Measurements from ENCODE around the gene HOXA11. TPM values are rescaled to one million over a fixed set of nuclear protein-coding genes. Genes with fewer than 3 reads are reported as not detected.

Gene HOXA11
- total and polyA plus RNA-seq, 10 of the 15 experiments (the other 5 are each of a cell fraction or from before 2014, with no cell fraction given), result not detected

- no peaks in the 10 kb centered on the region for H3K9me3 ChIP-seq (replicated peaks; ENCODE audit: control insufficient read depth, insufficient read depth, low read length)
- H2AFZ ChIP-seq (ENCODE audit: control insufficient read depth, low read depth, low read length), result no peak overlapping the region
- 34% methylated on average over 4 of the region's 4 CpGs for WGBS (ENCODE audit: insufficient coverage, insufficient replicate concordance, low lambda C conversion rate, missing lambda C conversion rate)
- H3K36me3 ChIP-seq (ENCODE audit: control insufficient read depth in 2 of 2, insufficient read depth in 2 of 2, low read length in 1 of 2), result no peaks in the 10 kb centered on the region
- intact Hi-C loops (cut with micrococcal nuclease; ENCODE audit: unreplicated experiment) (no loop called here), in situ Hi-C loops (cut with MboI) (no loop called here)
- FAIRE-seq (no peak), ATAC-seq (no peak), DNase-seq (ENCODE audit: low read depth, low spot score) (no peak)
- SMC1A ChIA-PET (ENCODE audit: uncharacterized antibody, unreplicated experiment), result no interaction called here
- CTCF ChIA-PET, result no interaction called here
- BruUV-seq (replicated peaks), result no TSS peak
- H3K9ac ChIP-seq (ENCODE audit: control insufficient read depth, insufficient read depth, low read length), result no peak overlapping the region
- H3K4me3 ChIP-seq, result no peak overlapping the region
- POLR2A ChIA-PET, result no interaction called here
- RAD21 ChIA-PET (ENCODE audit: unreplicated experiment), result no interaction called here
- no peaks in the 10 kb centered on the region; the same call in 1 of the 2 replicates for H4K20me1 ChIP-seq (ENCODE audit: control insufficient read depth, insufficient read depth)
- H3K4me1 ChIP-seq (ENCODE audit: control insufficient read depth, insufficient read depth, low read length), result no peaks in the 10 kb centered on the region
- TF ChIP-seq MXI1 (IDR thresholded peaks at IDR 0.05; ENCODE audit: low read depth, low read length) (no peak), CREB1 (IDR thresholded peaks at IDR 0.05; ENCODE audit: low read depth) (no peak), KDM1A (IDR thresholded peaks at IDR 0.05; ENCODE audit: borderline replicate concordance) (no peak), CBFB (IDR thresholded peaks at IDR 0.05; ENCODE audit: low read depth) (no peak), HDAC6 (IDR thresholded peaks at IDR 0.05; ENCODE audit: unreplicated experiment) (no peak), SUZ12 (IDR thresholded peaks at IDR 0.05; ENCODE audit: unreplicated experiment) (no peak), NKRF (conservative IDR thresholded peaks at IDR 0.05) (no peak), POLR2AphosphoS5 (IDR thresholded peaks at IDR 0.05; ENCODE audit: low read length) (no peak), ZBTB33 (IDR thresholded peaks at IDR 0.05) (no peak)
- H3K4me2 ChIP-seq (ENCODE audit: control insufficient read depth, insufficient read depth), result no peak overlapping the region
- H3K27me3 ChIP-seq (replicated peaks in 1 of 2; ENCODE audit: control insufficient read depth in 2 of 2, insufficient read depth in 2 of 2, low read length in 1 of 2), result peaks cover 3 to 11% of the 10 kb centered on the region in 2 experiments
- H3K79me2 ChIP-seq (ENCODE audit: control insufficient read depth, insufficient read depth, low read length), result no peaks in the 10 kb centered on the region
- H3K27ac ChIP-seq (ENCODE audit: control insufficient read depth, insufficient read depth), result no peak overlapping the region
Measured at GRCh38 chr7:27219821-27220220, 34.8 kb upstream of the HOXA11 start.
